OCI-LY3 (cell line): ENCODE results near the gene LECT2.

Experiments used
- H2AFZ ChIP-seq: fragments of 200-600, 300-600 bp; shearing (Covaris generic); 2 replicates; pipeline ENCODE4 v1.6.0; 2014; ENCODE audit warnings: antibody characterized with exemption, low read depth, low read length
- H3K27ac ChIP-seq: fragments of 200-600, 300-600 bp; sonication (generic); 2 replicates; pipeline ENCODE4 v1.5.1; 2014; ENCODE audit warnings: mild to moderate bottlenecking, low read length, moderate library complexity, mixed read lengths
- H3K27me3 ChIP-seq: fragments of 200-600, 300-600 bp; sonication (generic); 2 replicates; pipeline ENCODE4 v1.6.1; 2014; ENCODE audit warnings: low read depth, low read length, mixed read lengths
- H3K36me3 ChIP-seq: fragments of 200-600, 300-600 bp; sonication (generic); replicated peaks from 2 replicates; pipeline ENCODE3; 2014; ENCODE audit warnings: low read depth, low read length, mixed read lengths
- H3K4me1 ChIP-seq: fragments of 300-600, 200-600 bp; sonication (generic); 2 replicates; pipeline ENCODE4 v1.6.1; 2014; ENCODE audit warnings: low read length, mixed read lengths
- H3K4me2 ChIP-seq: fragments of 200-600, 300-600 bp; sonication (generic); 2 replicates; pipeline ENCODE4 v1.6.1; 2014; ENCODE audit warnings: low read length, mixed read lengths
- H3K4me3 ChIP-seq: fragments of 300-600, 200-600 bp; sonication (generic); 2 replicates; pipeline ENCODE4 v1.5.1; 2014; ENCODE audit warnings: antibody characterized with exemption, mild to moderate bottlenecking, low read length, moderate library complexity
- H3K79me2 ChIP-seq: fragments of 300-600, 200-600 bp; shearing (Covaris generic); 2 replicates; pipeline ENCODE4 v1.6.1; 2014; ENCODE audit warnings: mild to moderate bottlenecking, low read length, mixed read lengths
- H3K9ac ChIP-seq: fragments of 300-600, 200-600 bp; shearing (Covaris generic); 2 replicates; pipeline ENCODE4 v1.6.0; 2014; ENCODE audit warnings: mild to moderate bottlenecking, low read length, moderate library complexity
- H3K9me3 ChIP-seq: fragments of 200-600, 300-600 bp; shearing (Covaris generic); 2 replicates; pipeline ENCODE4 v1.6.1; 2014; ENCODE audit warnings: low read length, mixed read lengths; ENCODE audit not compliant: insufficient read depth
- H4K20me1 ChIP-seq: fragments of 200-600, 300-600 bp; sonication (generic); 2 replicates; pipeline ENCODE4 v1.6.1; 2016; ENCODE audit warnings: low read length, mixed read lengths; ENCODE audit not compliant: insufficient read depth
- CTCF ChIP-seq: fragments of 200-600, 300-600 bp; sonication (generic); IDR thresholded peaks from 2 replicates; pipeline ENCODE4 v1.5.1; 2014; ENCODE audit warnings: antibody characterized with exemption, low read length, low read depth
- EZH2phosphoT487 ChIP-seq: fragments of 200-600 bp; shearing (Covaris generic); IDR thresholded peaks from 2 replicates; pipeline ENCODE4 v1.6.1; 2018; ENCODE audit warnings: antibody characterized with exemption, mixed run types, low read depth

Gene LECT2

GRCh38 chr5:135920199-135920598 lies 34.6 kb downstream of the LECT2 start:
- no peak overlapping the region for H3K9ac ChIP-seq
- H3K27ac ChIP-seq: no peak overlapping the region
- no peak overlapping the region for H3K4me3 ChIP-seq
- no peak overlapping the region for H3K4me2 ChIP-seq
- H2AFZ ChIP-seq: no peak overlapping the region
- no peaks in the 10 kb centered on the region for H3K79me2 ChIP-seq
- no peaks in the 10 kb centered on the region for H3K9me3 ChIP-seq
- H3K36me3 ChIP-seq: no peaks in the 10 kb centered on the region
- TF ChIP-seq CTCF: no peak
- TF ChIP-seq EZH2phosphoT487: no peak
- H3K27me3 ChIP-seq: peaks cover 23% of the 10 kb centered on the region
- H3K4me1 ChIP-seq: no peaks in the 10 kb centered on the region
- no peaks in the 10 kb centered on the region for H4K20me1 ChIP-seq

- Histone ChIP-seq H3K36me3 (no peaks in the 10 kb centered on the region), H3K27me3 (peaks cover 39% of the 10 kb centered on the region), H4K20me1 (no peaks in the 10 kb centered on the region), H3K4me2 (no peak overlapping the region), H3K9me3 (no peaks in the 10 kb centered on the region), H3K4me3 (no peak overlapping the region), H3K27ac (no peak overlapping the region), H2AFZ (no peak overlapping the region), H3K4me1 (no peaks in the 10 kb centered on the region), H3K9ac (no peak overlapping the region), H3K79me2 (no peaks in the 10 kb centered on the region)
- TF ChIP-seq CTCF (no peak), EZH2phosphoT487 (no peak)
Measured at GRCh38 chr5:135916638-135917263, 38.0 kb downstream of the LECT2 start.

- no peak overlapping the region for H3K4me3 ChIP-seq
- no peak overlapping the region for H3K9ac ChIP-seq
- H3K36me3 ChIP-seq: no peaks in the 10 kb centered on the region
- no peaks in the 10 kb centered on the region for H3K9me3 ChIP-seq
- H3K79me2 ChIP-seq: no peaks in the 10 kb centered on the region
- no peak overlapping the region for H2AFZ ChIP-seq
- peaks cover 31% of the 10 kb centered on the region for H3K27me3 ChIP-seq
- H3K4me1 ChIP-seq: no peaks in the 10 kb centered on the region
- H3K27ac ChIP-seq: no peak overlapping the region
- no peaks in the 10 kb centered on the region for H4K20me1 ChIP-seq
- no peak overlapping the region for H3K4me2 ChIP-seq
- TF ChIP-seq CTCF (no peak), EZH2phosphoT487 (no peak)
Measured at GRCh38 chr5:135915466-135916001, 39.2 kb downstream of the LECT2 start.

- H3K27ac ChIP-seq: no peak overlapping the region
- no peaks in the 10 kb centered on the region for H4K20me1 ChIP-seq
- no peaks in the 10 kb centered on the region for H3K9me3 ChIP-seq
- H3K9ac ChIP-seq: no peak overlapping the region
- H3K4me3 ChIP-seq: no peak overlapping the region
- no peaks in the 10 kb centered on the region for H3K79me2 ChIP-seq
- no peaks in the 10 kb centered on the region for H3K4me1 ChIP-seq
- H3K36me3 ChIP-seq: no peaks in the 10 kb centered on the region
- TF ChIP-seq CTCF: no peak
- TF ChIP-seq EZH2phosphoT487: no peak
- H2AFZ ChIP-seq: no peak overlapping the region
- no peak overlapping the region for H3K4me2 ChIP-seq
- peaks cover 40% of the 10 kb centered on the region for H3K27me3 ChIP-seq
Measured at GRCh38 chr5:135913713-135914626, 40.8 kb downstream of the LECT2 start.
